BJ (cell line): ENCODE measurements around the gene RECQL5. TPM values are rescaled to one million over a fixed set of nuclear protein-coding genes. Genes with fewer than 3 reads are reported as not detected.

Experiments
- CTCF ChIA-PET: fragments of 350-600 bp; formaldehyde crosslinking; extraction: SDS; loops from one replicate; lab custom pipeline; 2021; ENCODE audit warnings: antibody characterized with exemption, inconsistent platforms; lab: Yijun Ruan, JAX
- POLR2A ChIA-PET: fragments of 300-600 bp; sonication (Branson Sonifier 250); formaldehyde crosslinking; extraction: SDS; loops from one replicate; lab custom pipeline; 2021; ENCODE audit warnings: antibody characterized with exemption; lab: Charles Lee
- DNase-seq: peaks from one replicate; pipeline ENCODE4 v3.0.0-alpha.2; 2011; ENCODE audit warnings: low read depth
- H3K27me3 ChIP-seq: 2 replicates; pipeline ENCODE4 v1.6.0; 2011; ENCODE audit warnings: low read length; ENCODE audit not compliant: control insufficient read depth, insufficient read depth
- H3K36me3 ChIP-seq: 2 replicates; pipeline ENCODE4 v1.5.1; 2011; ENCODE audit warnings: low read length; ENCODE audit not compliant: control insufficient read depth, insufficient read depth
- H3K4me3 ChIP-seq: 2 replicates; pipeline ENCODE4 v1.5.1; 2011; ENCODE audit warnings: low read depth, mild to moderate bottlenecking, control low read depth, low read length
- CTCF ChIP-seq: IDR thresholded peaks from 2 replicates; pipeline ENCODE4 v1.5.1; 2011; ENCODE audit warnings: low read depth, mild to moderate bottlenecking, control low read depth, inconsistent platforms, low read length, moderate library complexity; ENCODE audit not compliant: insufficient read depth
- polyA plus RNA-seq: library from polyadenylated mRNA; depleted of rRNA; stranded (reverse); fragments of >200 nt; gene quantifications from 2 replicates; pipeline ENCODE4 v1.2.3, GENCODE V29; 2011

The RECQL5 gene
- polyA plus RNA-seq, 1 experiment = 14.2 TPM

- Histone ChIP-seq H3K36me3 (peaks cover 20% of the 10 kb centered on the region), H3K27me3 (no peaks in the 10 kb centered on the region), H3K4me3 (no peak overlapping the region)
- POLR2A ChIA-PET = no interaction called here
- CTCF ChIA-PET = interaction anchor here (1.6 to 19.7 kb wide), 4 partner anchors 20 to 76 kb away, joined by 4 to 607 read pairs (median 10); partner anchors contain the start of gene SMIM5
- no peak for DNase-seq
- no peak for TF ChIP-seq CTCF
Measured at GRCh38 chr17:75673487-75673886, 6.5 kb upstream of the RECQL5 start.

- ChIA-PET POLR2A (no interaction called here), CTCF (interaction anchor here (0.7 to 19.7 kb wide), 6 partner anchors 8 to 77 kb away, joined by 3 to 607 read pairs (median 6); partner anchors contain the start of gene SMIM5)
- no peak for TF ChIP-seq CTCF
- H3K36me3 ChIP-seq = peaks cover 18% of the 10 kb centered on the region
- H3K4me3 ChIP-seq = no peak overlapping the region
- no peak for DNase-seq
- no peaks in the 10 kb centered on the region for H3K27me3 ChIP-seq
Measured at GRCh38 chr17:75672011-75672410, 5.1 kb upstream of the RECQL5 start.

- Histone ChIP-seq H3K27me3 (no peaks in the 10 kb centered on the region), H3K36me3 (peaks cover 18% of the 10 kb centered on the region), H3K4me3 (no peak overlapping the region)
- CTCF ChIA-PET = interaction anchor here (0.6 to 19.7 kb wide), 9 partner anchors 9 to 202 kb away, joined by 3 to 607 read pairs (median 4); partner anchors contain the start of gene SMIM5
- no peak for TF ChIP-seq CTCF
- POLR2A ChIA-PET = no interaction called here
- DNase-seq = no peak
Measured at GRCh38 chr17:75670868-75671267, 3.9 kb upstream of the RECQL5 start.

GRCh38 chr17:75668489-75668888, 1.5 kb upstream of the RECQL5 start:
- ChIA-PET CTCF (interaction anchor here (0.9 to 4.3 kb wide), 5 partner anchors 12 to 85 kb away, joined by 3 to 31 read pairs (median 5); partner anchors contain the start of gene SMIM5), POLR2A (no interaction called here)
- no peak for DNase-seq
- TF ChIP-seq CTCF = no peak
- Histone ChIP-seq H3K27me3 (no peaks in the 10 kb centered on the region), H3K4me3 (peak overlapping the region; percentile 73; the same call in 1 of the 2 replicates), H3K36me3 (peaks cover 13% of the 10 kb centered on the region)

- CTCF ChIA-PET = interaction anchor here (0.9 to 4.3 kb wide), 7 partner anchors 12 to 86 kb away, joined by 3 to 31 read pairs (median 5); partner anchors contain the start of gene SMIM5
- TF ChIP-seq CTCF = no peak
- POLR2A ChIA-PET = no interaction called here
- Histone ChIP-seq H3K36me3 (peaks cover 11% of the 10 kb centered on the region), H3K27me3 (no peaks in the 10 kb centered on the region), H3K4me3 (peak overlapping the region; percentile 73)
- DNase-seq = no peak
Measured at GRCh38 chr17:75667825-75668224, 871 bp upstream of the RECQL5 start.
